HEK293 (cell line): ENCODE measurements around the gene ZC3H4.

Source experiments
- CTCF ChIP-seq: fragments of 450-650 bp; formaldehyde crosslinking; IDR thresholded peaks from 2 replicates; pipeline ENCODE4 v1.5.1; 2016; ENCODE audit warnings: missing biosample characterization, missing genetic modification characterization
- YY1 ChIP-seq: fragments of 450-650 bp; formaldehyde crosslinking; IDR thresholded peaks from 2 replicates; pipeline ENCODE4 v1.5.1; 2018; ENCODE audit warnings: missing biosample characterization, missing genetic modification characterization
- ZNF274 ChIP-seq, 2 experiments: fragments of 200-500 bp in 1 of 2; fragments of 450-650 bp in 1 of 2; sonication (Bioruptor generic) in 1 of 2; formaldehyde crosslinking in 1 of 2; IDR thresholded peaks; 2 replicates each; pipeline versions ENCODE4 v1.5.1 to v1.6.1; 2014 to 2016; ENCODE audit warnings: borderline replicate concordance in 1 of 2, inconsistent platforms in 1 of 2, low read length in 1 of 2, missing biosample characterization in 1 of 2, missing genetic modification characterization in 1 of 2
- ZNF513 ChIP-seq: fragments of 450-650 bp; IDR thresholded peaks from 2 replicates; pipeline ENCODE4 v1.5.1; 2018; ENCODE audit warnings: missing biosample characterization, missing genetic modification characterization
- ZNF626 ChIP-seq: fragments of 450-650 bp; sonication (Bioruptor Pico); formaldehyde crosslinking; IDR thresholded peaks from 2 replicates; pipeline ENCODE4 v1.5.1; 2018; ENCODE audit warnings: missing biosample characterization, missing genetic modification characterization, inconsistent platforms

GRCh38 chr19:47049307-47049700 is 64.3 kb downstream of the ZC3H4 start:
- TF ChIP-seq CTCF (tag by site-specific recombination) (no peak), YY1 (tag by site-specific recombination) (no peak), ZNF626 (no peak), ZNF274 (IDR thresholded peaks at IDR 0.05; ENCODE audit: low read length) (no peak), ZNF274 (tag by site-specific recombination; IDR thresholded peaks at IDR 0.05; ENCODE audit: borderline replicate concordance) (no peak), ZNF513 (no peak)
